ENCODE measurements around the gene NTM.

The NTM gene

DNA sequence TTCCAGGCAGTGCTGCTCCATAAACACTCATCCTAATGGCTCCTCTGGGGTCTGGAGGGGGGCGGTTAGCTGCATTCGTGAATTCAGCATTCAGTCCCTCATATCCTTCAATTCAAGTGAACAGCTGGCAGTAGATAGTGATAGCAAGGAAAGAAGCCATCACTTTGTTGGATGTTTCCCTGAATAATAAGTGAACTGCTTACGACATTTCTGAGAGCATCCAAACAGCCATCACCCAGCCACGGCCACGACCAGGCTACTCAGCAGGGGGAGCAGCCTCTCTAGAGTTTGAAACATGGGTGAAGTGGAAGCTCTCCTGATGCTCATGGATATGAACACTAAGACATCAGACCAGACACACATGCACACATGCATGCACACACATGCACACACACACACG lies 163.6 kb downstream of the NTM start:
- no peaks in the 10 kb centered on the region for H3K9me3 ChIP-seq (ENCODE audit: low read length)
- no peaks in the 10 kb centered on the region for H3K9me2 ChIP-seq (ENCODE audit: low read depth, low read length)
- H3K4me1 ChIP-seq (ENCODE audit: insufficient read depth, low read length, severe bottlenecking), result no peaks in the 10 kb centered on the region
- no peaks in the 10 kb centered on the region for H3K79me2 ChIP-seq (ENCODE audit: insufficient read depth, low read length)
- H3K27ac ChIP-seq (ENCODE audit: low read depth, low read length, poor library complexity, severe bottlenecking), result no peak overlapping the region
- H3K27me3 ChIP-seq (ENCODE audit: insufficient read depth, low read length), result no peaks in the 10 kb centered on the region
- no peaks in the 10 kb centered on the region for H3F3A ChIP-seq (ENCODE audit: insufficient read depth, low read length)
- H3K36me3 ChIP-seq (ENCODE audit: insufficient read depth, low read length), result no peaks in the 10 kb centered on the region
- H2AFZ ChIP-seq (ENCODE audit: low read length), result no peak overlapping the region
- TF ChIP-seq, protein P1, sequence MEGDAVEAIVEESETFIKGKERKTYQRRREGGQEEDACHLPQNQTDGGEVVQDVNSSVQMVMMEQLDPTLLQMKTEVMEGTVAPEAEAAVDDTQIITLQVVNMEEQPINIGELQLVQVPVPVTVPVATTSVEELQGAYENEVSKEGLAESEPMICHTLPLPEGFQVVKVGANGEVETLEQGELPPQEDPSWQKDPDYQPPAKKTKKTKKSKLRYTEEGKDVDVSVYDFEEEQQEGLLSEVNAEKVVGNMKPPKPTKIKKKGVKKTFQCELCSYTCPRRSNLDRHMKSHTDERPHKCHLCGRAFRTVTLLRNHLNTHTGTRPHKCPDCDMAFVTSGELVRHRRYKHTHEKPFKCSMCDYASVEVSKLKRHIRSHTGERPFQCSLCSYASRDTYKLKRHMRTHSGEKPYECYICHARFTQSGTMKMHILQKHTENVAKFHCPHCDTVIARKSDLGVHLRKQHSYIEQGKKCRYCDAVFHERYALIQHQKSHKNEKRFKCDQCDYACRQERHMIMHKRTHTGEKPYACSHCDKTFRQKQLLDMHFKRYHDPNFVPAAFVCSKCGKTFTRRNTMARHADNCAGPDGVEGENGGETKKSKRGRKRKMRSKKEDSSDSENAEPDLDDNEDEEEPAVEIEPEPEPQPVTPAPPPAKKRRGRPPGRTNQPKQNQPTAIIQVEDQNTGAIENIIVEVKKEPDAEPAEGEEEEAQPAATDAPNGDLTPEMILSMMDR (IDR thresholded peaks at IDR 0.05; ENCODE audit: low read length), result no peak
- no peak for TF ChIP-seq EZH2 (IDR thresholded peaks at IDR 0.05; ENCODE audit: borderline replicate concordance, low read length)
- H3K4me3 ChIP-seq (ENCODE audit: low read depth, low read length, poor library complexity, severe bottlenecking), result no peak overlapping the region
- H3K9ac ChIP-seq (ENCODE audit: low read length), result no peak overlapping the region
- H4K20me1 ChIP-seq (ENCODE audit: insufficient read depth, low read length), result no peaks in the 10 kb centered on the region
- no peak overlapping the region for H3K4me2 ChIP-seq (ENCODE audit: low read length)

DNA sequence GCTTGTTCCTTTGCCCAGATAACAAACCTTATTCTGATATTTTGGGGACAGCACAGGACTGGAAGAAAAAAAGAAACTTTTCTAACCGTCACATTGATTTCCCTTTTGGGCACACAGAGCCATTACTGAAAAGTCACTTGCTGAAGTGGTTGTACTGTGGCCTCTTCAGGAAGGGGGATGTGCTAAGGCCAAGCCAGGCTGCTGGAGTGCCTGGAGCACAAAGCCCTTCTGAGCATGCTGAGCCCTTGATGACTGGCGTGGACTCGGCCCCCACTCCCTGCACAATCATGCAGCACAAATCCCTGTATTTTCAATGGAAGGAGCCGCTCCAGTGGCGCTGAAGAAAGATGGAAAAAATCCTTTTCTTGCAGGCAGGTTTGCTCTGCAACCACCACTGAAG lies 164.2 kb downstream of the NTM start:
- no peaks in the 10 kb centered on the region for H3K27me3 ChIP-seq (ENCODE audit: insufficient read depth, low read length)

DNA sequence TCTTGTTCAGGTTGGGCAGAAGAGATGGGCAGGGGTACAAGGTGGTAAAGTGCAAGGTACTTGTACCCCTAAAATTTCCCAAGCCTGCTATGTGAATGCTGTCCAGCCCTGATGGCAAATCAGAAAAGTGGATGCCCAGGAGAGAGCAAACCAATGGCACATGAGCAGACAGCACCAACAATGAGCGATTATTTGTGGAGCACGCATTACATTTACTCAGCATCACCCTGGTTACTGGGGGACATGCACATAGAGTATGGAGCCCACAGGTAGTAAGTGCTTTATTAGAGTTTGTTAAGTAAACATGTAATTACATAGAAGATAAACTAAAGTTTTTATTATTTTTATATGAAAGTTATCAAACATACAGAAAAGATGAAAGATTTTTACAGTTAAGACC lies 165.7 kb downstream of the NTM start:
- Histone ChIP-seq H3K9me3 (ENCODE audit: low read length) (no peaks in the 10 kb centered on the region), H3K27me3 (ENCODE audit: insufficient read depth, low read length) (no peaks in the 10 kb centered on the region), H3K4me1 (ENCODE audit: insufficient read depth, low read length, severe bottlenecking) (no peaks in the 10 kb centered on the region), H3K79me2 (ENCODE audit: insufficient read depth, low read length) (no peaks in the 10 kb centered on the region), H3K9ac (ENCODE audit: low read length) (no peak overlapping the region), H3K4me2 (ENCODE audit: low read length) (no peak overlapping the region), H3F3A (ENCODE audit: insufficient read depth, low read length) (no peaks in the 10 kb centered on the region), H3K9me2 (ENCODE audit: low read depth, low read length) (no peaks in the 10 kb centered on the region), H3K27ac (ENCODE audit: low read depth, low read length, poor library complexity, severe bottlenecking) (no peak overlapping the region), H3K4me3 (ENCODE audit: low read depth, low read length, poor library complexity, severe bottlenecking) (no peak overlapping the region), H2AFZ (ENCODE audit: low read length) (no peak overlapping the region), H4K20me1 (ENCODE audit: insufficient read depth, low read length) (no peaks in the 10 kb centered on the region), H3K36me3 (ENCODE audit: insufficient read depth, low read length) (no peaks in the 10 kb centered on the region)
- TF ChIP-seq, protein P1 (IDR thresholded peaks at IDR 0.05; ENCODE audit: low read length), result no peak
- TF ChIP-seq EZH2 (IDR thresholded peaks at IDR 0.05; ENCODE audit: borderline replicate concordance, low read length), result no peak

More for the DNA sequence above, 164.2 kb downstream of the NTM start:
- no peak overlapping the region for H3K4me2 ChIP-seq (ENCODE audit: low read length)
- H3K36me3 ChIP-seq (ENCODE audit: insufficient read depth, low read length), result no peaks in the 10 kb centered on the region
- no peaks in the 10 kb centered on the region for H3K79me2 ChIP-seq (ENCODE audit: insufficient read depth, low read length)
- H3K4me3 ChIP-seq (ENCODE audit: low read depth, low read length, poor library complexity, severe bottlenecking), result no peak overlapping the region
- H3K9me3 ChIP-seq (ENCODE audit: low read length), result no peaks in the 10 kb centered on the region
- no peak overlapping the region for H2AFZ ChIP-seq (ENCODE audit: low read length)
- no peak overlapping the region for H3K27ac ChIP-seq (ENCODE audit: low read depth, low read length, poor library complexity, severe bottlenecking)
- no peaks in the 10 kb centered on the region for H3F3A ChIP-seq (ENCODE audit: insufficient read depth, low read length)
- no peaks in the 10 kb centered on the region for H3K4me1 ChIP-seq (ENCODE audit: insufficient read depth, low read length, severe bottlenecking)
- H3K9me2 ChIP-seq (ENCODE audit: low read depth, low read length), result no peaks in the 10 kb centered on the region
- no peak overlapping the region for H3K9ac ChIP-seq (ENCODE audit: low read length)
- no peak for TF ChIP-seq EZH2 (IDR thresholded peaks at IDR 0.05; ENCODE audit: borderline replicate concordance, low read length)
- TF ChIP-seq, protein P1 (IDR thresholded peaks at IDR 0.05; ENCODE audit: low read length), result no peak
- no peaks in the 10 kb centered on the region for H4K20me1 ChIP-seq (ENCODE audit: insufficient read depth, low read length)

All from OCI-LY1 (cell line).